ENCODE results near the gene ERFE. TPM values are rescaled to one million over a fixed set of nuclear protein-coding genes. Genes with fewer than 3 reads are reported as not detected.
A peak's percentile ranks its signal among the peaks of the same experiment; 100 is the strongest.

ERFE gene
- total RNA-seq, 1 donor from 2014 or later: 1.3 TPM

GRCh38 chr2:238146884-238147544, 11.8 kb upstream of the ERFE start:
- no peaks in the 10 kb centered on the region for H3K4me1 Mint-ChIP-seq (ENCODE audit: low read depth)
- H3K27me3 Mint-ChIP-seq: no peaks in the 10 kb centered on the region
- no peak for TF ChIP-seq CTCF (IDR thresholded peaks at IDR 0.05; ENCODE audit: unreplicated experiment)
- DNase-seq (ENCODE audit: low spot score, unreplicated experiment): no peak
- no peak overlapping the region for H3K27ac Mint-ChIP-seq
- no peaks in the 10 kb centered on the region for H3K36me3 Mint-ChIP-seq (ENCODE audit: insufficient read depth)
- H3K4me3 Mint-ChIP-seq (ENCODE audit: low read depth): no peak overlapping the region
- H3K9me3 Mint-ChIP-seq (ENCODE audit: low read depth): no peaks in the 10 kb centered on the region

DNA sequence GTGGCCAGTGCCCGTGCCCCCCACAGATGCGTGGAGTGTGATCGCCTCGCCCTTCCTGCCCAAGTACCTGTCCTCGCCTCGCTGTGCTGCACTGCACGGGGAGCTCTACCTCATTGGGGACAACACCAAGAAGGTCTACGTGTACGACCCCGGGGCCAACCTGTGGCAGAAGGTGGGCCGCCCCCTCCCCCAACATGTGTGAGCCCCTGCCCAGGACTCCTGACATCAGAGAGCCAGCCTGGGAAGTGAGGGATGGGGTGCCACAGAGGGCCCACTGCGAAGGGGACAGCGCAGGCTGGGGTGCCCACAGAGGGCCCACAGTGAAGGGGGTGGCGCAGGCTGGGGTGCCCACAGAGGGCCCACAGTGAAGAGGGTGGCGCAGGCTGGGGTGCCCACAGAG, 9.8 kb upstream of the ERFE start:
- Mint-ChIP-seq H3K9me3 (ENCODE audit: low read depth) (no peaks in the 10 kb centered on the region), H3K4me1 (ENCODE audit: low read depth) (no peaks in the 10 kb centered on the region), H3K27me3 (no peaks in the 10 kb centered on the region), H3K4me3 (ENCODE audit: low read depth) (no peak overlapping the region), H3K27ac (peak overlapping the region; percentile 29), H3K36me3 (ENCODE audit: insufficient read depth) (no peaks in the 10 kb centered on the region)
- no peak for TF ChIP-seq CTCF (IDR thresholded peaks at IDR 0.05; ENCODE audit: unreplicated experiment)
- no peak for DNase-seq (ENCODE audit: low spot score, unreplicated experiment)

DNA sequence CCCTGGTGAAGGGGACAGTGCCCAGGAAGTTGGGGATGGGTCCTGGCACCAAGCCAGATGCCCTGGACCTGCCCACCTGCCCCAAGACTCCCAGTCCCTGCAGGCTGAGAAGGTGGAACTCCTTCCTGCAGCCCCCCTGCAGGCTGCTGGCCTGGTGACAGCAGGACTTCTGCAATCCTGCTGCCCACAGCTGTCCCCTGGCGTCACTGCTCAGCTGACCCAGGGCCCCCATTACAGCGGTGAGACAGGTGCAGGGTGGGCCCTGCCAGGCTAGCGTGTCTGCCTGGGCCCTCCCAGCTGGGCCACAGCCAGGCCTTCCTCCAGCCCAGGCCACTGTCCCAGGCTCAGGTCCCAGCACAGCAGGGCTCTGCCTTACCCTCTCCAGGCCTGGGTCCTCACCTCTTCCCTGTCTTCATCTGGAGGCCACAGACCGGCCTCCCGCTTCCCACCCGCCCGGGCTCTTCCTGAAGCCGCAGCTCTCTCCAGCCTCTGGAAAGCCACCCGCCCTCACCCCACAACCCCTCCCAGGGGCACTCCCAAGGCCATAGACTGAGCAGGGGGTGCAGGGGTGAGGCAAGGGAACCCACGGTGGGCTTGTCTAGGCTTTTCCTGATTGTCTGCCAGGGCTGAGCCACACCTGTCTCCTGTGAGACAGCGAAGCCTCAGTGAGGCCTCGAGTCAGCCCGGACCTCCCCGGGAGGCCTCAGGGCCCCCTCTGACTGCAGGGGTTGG, 8.8 kb upstream of the ERFE start:
- Mint-ChIP-seq H3K4me3 (ENCODE audit: low read depth) (no peak overlapping the region), H3K9me3 (ENCODE audit: low read depth) (no peaks in the 10 kb centered on the region), H3K36me3 (ENCODE audit: insufficient read depth) (no peaks in the 10 kb centered on the region), H3K27ac (no peak overlapping the region), H3K4me1 (ENCODE audit: low read depth) (no peaks in the 10 kb centered on the region), H3K27me3 (no peaks in the 10 kb centered on the region)
- DNase-seq (ENCODE audit: low spot score, unreplicated experiment): no peak
- no peak for TF ChIP-seq CTCF (IDR thresholded peaks at IDR 0.05; ENCODE audit: unreplicated experiment)

DNA sequence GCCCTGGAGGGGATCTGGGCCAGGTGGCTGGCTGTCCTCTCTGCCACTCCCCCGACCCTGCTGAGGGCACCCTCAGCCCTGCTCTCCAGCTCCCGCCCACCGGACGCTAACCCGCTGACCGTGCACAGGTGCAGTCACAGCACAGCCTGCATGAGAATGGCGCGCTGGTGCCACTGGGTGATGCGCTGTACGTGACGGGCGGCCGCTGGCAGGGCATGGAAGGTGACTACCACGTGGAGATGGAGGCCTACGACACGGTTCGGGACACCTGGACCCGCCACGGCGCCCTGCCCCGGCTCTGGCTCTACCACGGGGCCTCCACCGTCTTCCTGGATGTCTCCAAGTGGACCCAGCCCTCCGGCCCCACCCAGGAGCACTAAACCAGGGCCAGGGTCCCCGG, 8.1 kb upstream of the ERFE start:
- no peaks in the 10 kb centered on the region for H3K36me3 Mint-ChIP-seq (ENCODE audit: insufficient read depth)
- peaks cover 3% of the 10 kb centered on the region for H3K27me3 Mint-ChIP-seq
- no peak for TF ChIP-seq CTCF (IDR thresholded peaks at IDR 0.05; ENCODE audit: unreplicated experiment)
- H3K4me1 Mint-ChIP-seq (ENCODE audit: low read depth): no peaks in the 10 kb centered on the region
- H3K27ac Mint-ChIP-seq: no peak overlapping the region
- H3K4me3 Mint-ChIP-seq (ENCODE audit: low read depth): no peak overlapping the region
- DNase-seq (ENCODE audit: low spot score, unreplicated experiment): no peak
- H3K9me3 Mint-ChIP-seq (ENCODE audit: low read depth): no peaks in the 10 kb centered on the region

DNA sequence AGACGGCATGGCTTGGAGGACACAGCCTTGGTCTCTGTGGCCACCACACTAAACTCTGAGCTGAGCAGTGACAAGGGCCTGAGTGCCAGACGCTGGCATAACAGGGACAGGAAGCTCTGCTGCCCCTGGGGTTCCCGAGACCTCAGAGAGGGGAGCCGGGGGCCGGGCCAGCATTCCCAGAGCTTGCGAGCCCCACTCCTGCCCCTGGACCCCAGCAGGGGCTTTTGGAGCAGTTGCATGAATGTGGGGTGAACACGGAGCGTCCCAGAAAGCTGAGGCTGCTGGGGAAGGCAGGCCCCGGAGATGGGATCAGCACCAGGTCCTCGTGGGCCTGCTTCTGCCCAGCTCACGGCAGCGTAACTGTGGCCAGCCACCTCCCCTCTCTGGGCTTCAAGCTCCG, 7.6 kb upstream of the ERFE start:
- peaks cover 3% of the 10 kb centered on the region for H3K27me3 Mint-ChIP-seq
- no peak overlapping the region for H3K27ac Mint-ChIP-seq
- no peak overlapping the region for H3K4me3 Mint-ChIP-seq (ENCODE audit: low read depth)
- no peak for DNase-seq (ENCODE audit: low spot score, unreplicated experiment)
- no peaks in the 10 kb centered on the region for H3K36me3 Mint-ChIP-seq (ENCODE audit: insufficient read depth)
- H3K9me3 Mint-ChIP-seq (ENCODE audit: low read depth): no peaks in the 10 kb centered on the region
- TF ChIP-seq CTCF (IDR thresholded peaks at IDR 0.05; ENCODE audit: unreplicated experiment): no peak
- no peaks in the 10 kb centered on the region for H3K4me1 Mint-ChIP-seq (ENCODE audit: low read depth)
